WTC11 (cell line): ENCODE measurements around the gene ZDHHC17.

Experiments used
- ATF3 ChIP-seq: sonication (generic); formaldehyde crosslinking; conservative IDR thresholded peaks from 2 replicates; pipeline ENCODE4 v1.8.1; 2022; ENCODE audit warnings: mild to moderate bottlenecking, missing genetic modification reagents
- CREM ChIP-seq: sonication (generic); formaldehyde crosslinking; IDR thresholded peaks from 2 replicates; pipeline ENCODE4 v1.8.1; 2022; ENCODE audit warnings: mild to moderate bottlenecking, missing genetic modification reagents, moderate library complexity
- CTCF ChIP-seq: fragments of 200-600 bp; IDR thresholded peaks from 2 replicates; pipeline ENCODE4 v1.8.0; 2022; ENCODE audit warnings: antibody characterized with exemption
- E2F1 ChIP-seq: sonication (generic); formaldehyde crosslinking; IDR thresholded peaks from 2 replicates; pipeline ENCODE4 v1.8.0; 2022; ENCODE audit warnings: mild to moderate bottlenecking, missing genetic modification reagents
- E2F4 ChIP-seq: sonication (generic); formaldehyde crosslinking; IDR thresholded peaks from 2 replicates; pipeline ENCODE4 v1.8.1; 2022; ENCODE audit warnings: low read depth, mild to moderate bottlenecking, moderate library complexity, missing genetic modification reagents, borderline replicate concordance
- FOXP1 ChIP-seq: sonication (generic); formaldehyde crosslinking; IDR thresholded peaks from 2 replicates; pipeline ENCODE4 v1.8.0; 2022; ENCODE audit warnings: missing genetic modification reagents, mild to moderate bottlenecking, moderate library complexity, borderline replicate concordance
- GTF2I ChIP-seq: fragments of 250-450 bp; sonication (Bioruptor Pico); conservative IDR thresholded peaks from 2 replicates; pipeline ENCODE4 v1.4.0; 2021; ENCODE audit warnings: mild to moderate bottlenecking
- KAT7 ChIP-seq: sonication (generic); formaldehyde crosslinking; IDR thresholded peaks from 2 replicates; pipeline ENCODE4 v1.8.1; 2023; ENCODE audit warnings: missing genetic modification reagents, mild to moderate bottlenecking, borderline replicate concordance
- MAX ChIP-seq: sonication (generic); formaldehyde crosslinking; IDR thresholded peaks from 2 replicates; pipeline ENCODE4 v1.8.0; 2022; ENCODE audit warnings: mild to moderate bottlenecking, missing genetic modification reagents
- MLX ChIP-seq: sonication (generic); formaldehyde crosslinking; IDR thresholded peaks from 2 replicates; pipeline ENCODE4 v1.8.1; 2023; ENCODE audit warnings: mild to moderate bottlenecking, missing genetic modification reagents, moderate library complexity
- NFYB ChIP-seq: sonication (generic); formaldehyde crosslinking; conservative IDR thresholded peaks from 2 replicates; pipeline ENCODE4 v1.8.0; 2022; ENCODE audit warnings: low read depth, missing genetic modification reagents
- ZNF219 ChIP-seq: sonication (generic); formaldehyde crosslinking; IDR thresholded peaks from 2 replicates; pipeline ENCODE4 v1.8.0; 2023; ENCODE audit warnings: missing genetic modification reagents, mild to moderate bottlenecking, borderline replicate concordance
- ZNF396 ChIP-seq: fragments of 250-450 bp; sonication (Bioruptor Pico); IDR thresholded peaks from 2 replicates; pipeline ENCODE4 v1.8.0; 2021; ENCODE audit warnings: mild to moderate bottlenecking, moderate library complexity, borderline replicate concordance

- no peak for TF ChIP-seq CTCF
- no peak for TF ChIP-seq CREM
- no peak for TF ChIP-seq GTF2I (CRISPR knock-in tag)
- no peak for TF ChIP-seq MLX (CRISPR knock-in tag)
- no peak for TF ChIP-seq KAT7
- TF ChIP-seq ZNF219 (CRISPR knock-in tag) = no peak
- TF ChIP-seq MAX (CRISPR knock-in tag) = no peak
- no peak for TF ChIP-seq E2F1 (CRISPR knock-in tag)
- no peak for TF ChIP-seq E2F4
- no peak for TF ChIP-seq ZNF396 (CRISPR knock-in tag)
- no peak for TF ChIP-seq NFYB (CRISPR knock-in tag)
- TF ChIP-seq FOXP1 (CRISPR knock-in tag) = no peak
- TF ChIP-seq ATF3 = no peak
Measured at GRCh38 chr12:76757694-76758093, 6.2 kb upstream of the ZDHHC17 start.
